ENCODE results near the gene CNTNAP2.

CNTNAP2 gene

DNA sequence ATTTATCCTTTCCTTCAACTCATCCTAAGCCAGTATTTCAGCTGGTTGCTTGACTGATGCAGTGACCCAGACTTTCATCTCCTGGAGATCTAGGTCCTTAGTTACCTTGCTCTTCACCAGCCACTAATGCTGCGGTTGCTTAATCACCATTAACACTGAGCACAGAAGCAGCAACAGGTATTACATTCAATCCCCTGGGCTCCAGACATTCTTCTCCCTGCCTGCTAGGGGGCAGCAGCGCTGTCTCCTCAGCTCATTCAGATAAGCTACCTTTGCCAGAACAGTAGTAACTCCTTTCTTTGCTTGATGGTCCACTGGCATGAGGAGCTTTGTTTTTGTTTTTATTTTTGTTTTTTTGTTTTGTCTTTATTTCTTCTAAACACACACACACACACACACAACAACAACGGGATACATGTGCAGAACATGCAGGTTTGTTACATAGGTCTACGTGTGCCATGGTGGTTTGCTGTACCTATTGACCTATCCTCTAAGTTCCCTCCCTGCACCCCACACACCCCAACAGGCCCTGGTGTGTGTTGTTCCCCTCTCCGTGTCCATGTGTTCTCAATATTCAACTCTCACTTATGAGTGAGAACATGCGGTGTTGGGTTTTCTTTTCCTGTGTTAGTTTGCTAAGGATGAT lies 1430.8 kb downstream of the CNTNAP2 start:
- TF ChIP-seq, protein P1, sequence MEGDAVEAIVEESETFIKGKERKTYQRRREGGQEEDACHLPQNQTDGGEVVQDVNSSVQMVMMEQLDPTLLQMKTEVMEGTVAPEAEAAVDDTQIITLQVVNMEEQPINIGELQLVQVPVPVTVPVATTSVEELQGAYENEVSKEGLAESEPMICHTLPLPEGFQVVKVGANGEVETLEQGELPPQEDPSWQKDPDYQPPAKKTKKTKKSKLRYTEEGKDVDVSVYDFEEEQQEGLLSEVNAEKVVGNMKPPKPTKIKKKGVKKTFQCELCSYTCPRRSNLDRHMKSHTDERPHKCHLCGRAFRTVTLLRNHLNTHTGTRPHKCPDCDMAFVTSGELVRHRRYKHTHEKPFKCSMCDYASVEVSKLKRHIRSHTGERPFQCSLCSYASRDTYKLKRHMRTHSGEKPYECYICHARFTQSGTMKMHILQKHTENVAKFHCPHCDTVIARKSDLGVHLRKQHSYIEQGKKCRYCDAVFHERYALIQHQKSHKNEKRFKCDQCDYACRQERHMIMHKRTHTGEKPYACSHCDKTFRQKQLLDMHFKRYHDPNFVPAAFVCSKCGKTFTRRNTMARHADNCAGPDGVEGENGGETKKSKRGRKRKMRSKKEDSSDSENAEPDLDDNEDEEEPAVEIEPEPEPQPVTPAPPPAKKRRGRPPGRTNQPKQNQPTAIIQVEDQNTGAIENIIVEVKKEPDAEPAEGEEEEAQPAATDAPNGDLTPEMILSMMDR (IDR thresholded peaks at IDR 0.05): no peak
- no peak overlapping the region for H3K4me3 ChIP-seq
- DNase-seq (ENCODE audit: low spot score): no peak
- H3K27ac ChIP-seq: no peak overlapping the region

DNA sequence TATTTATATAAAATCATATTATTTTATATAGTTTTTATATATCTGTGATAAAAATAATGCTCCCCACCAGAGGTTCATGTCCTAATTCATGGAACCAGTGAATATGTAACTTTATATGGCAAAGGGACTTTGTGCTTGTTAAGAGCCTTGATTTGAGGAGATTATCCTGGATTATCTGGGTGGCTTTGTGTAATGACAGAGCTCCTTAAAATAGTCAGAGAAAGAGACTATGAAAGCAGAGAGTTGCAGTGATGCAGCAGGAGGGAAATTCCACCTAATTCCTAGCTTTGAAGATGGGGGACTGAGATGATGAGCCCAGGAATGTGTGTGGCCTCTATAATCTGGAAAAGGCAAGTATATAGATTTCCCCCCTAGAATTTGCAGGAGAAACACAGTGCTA lies 1439.7 kb downstream of the CNTNAP2 start:
- TF ChIP-seq, protein P1 (IDR thresholded peaks at IDR 0.05): no peak
- DNase-seq (ENCODE audit: low spot score): no peak
- Histone ChIP-seq H3K27ac (no peak overlapping the region), H3K4me3 (no peak overlapping the region)

DNA sequence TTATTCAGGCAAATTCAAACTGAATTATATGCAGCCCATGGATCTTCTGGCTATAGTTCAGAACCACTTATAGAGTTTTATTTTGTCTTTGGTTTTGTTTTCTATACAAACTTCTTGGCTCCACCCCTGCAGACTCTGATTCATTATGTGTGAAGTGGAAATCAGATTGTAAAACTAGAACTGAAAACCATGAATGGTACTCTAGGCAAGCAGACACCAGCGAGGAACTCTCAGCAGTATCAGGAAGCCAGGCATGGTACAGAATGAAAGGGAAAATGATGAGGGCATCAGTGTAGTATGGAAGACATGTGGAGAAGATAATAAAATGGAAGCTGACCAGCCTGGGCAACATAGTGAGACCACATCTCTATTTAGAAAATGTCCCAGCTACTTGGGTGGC lies 1447.1 kb downstream of the CNTNAP2 start:
- TF ChIP-seq, protein P1 (IDR thresholded peaks at IDR 0.05): no peak
- H3K27ac ChIP-seq: no peak overlapping the region
- no peak overlapping the region for H3K4me3 ChIP-seq
- DNase-seq (ENCODE audit: low spot score): no peak

DNA sequence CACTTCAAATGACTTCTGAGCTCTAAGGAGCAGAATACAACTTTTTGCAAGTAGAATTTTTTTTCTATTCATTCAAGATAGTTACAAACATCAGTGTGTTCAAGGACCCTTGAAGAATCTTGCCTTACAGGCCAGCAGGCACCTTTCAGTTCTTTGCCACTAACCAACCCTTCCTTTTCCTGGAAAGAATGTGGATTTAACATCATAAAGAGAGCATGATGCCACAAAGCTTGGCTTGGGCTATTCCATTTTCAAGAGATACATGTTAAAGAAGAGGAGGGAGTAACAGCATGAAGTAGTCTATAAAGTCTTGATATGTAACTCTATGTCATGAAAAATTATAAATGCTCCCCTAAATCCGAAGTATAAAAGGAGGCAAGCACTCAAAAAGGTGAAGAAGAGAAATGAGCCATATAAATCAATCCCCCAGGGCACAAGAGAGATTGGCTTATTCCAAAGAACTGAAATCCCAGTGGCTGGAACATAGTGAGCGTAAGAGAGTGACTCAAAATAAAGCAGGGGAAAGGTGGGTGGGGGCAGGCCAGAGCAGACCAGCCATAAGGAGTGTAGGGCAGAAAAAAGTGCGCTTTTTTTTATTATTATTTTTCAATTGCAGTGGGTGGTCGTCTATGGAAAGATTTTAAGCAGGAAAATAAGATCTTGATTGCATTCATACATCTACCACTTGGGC lies 1448.3 kb downstream of the CNTNAP2 start:
- no peak overlapping the region for H3K27ac ChIP-seq
- no peak for DNase-seq (ENCODE audit: low spot score)
- TF ChIP-seq, protein P1 (IDR thresholded peaks at IDR 0.05): no peak
- no peak overlapping the region for H3K4me3 ChIP-seq

DNA sequence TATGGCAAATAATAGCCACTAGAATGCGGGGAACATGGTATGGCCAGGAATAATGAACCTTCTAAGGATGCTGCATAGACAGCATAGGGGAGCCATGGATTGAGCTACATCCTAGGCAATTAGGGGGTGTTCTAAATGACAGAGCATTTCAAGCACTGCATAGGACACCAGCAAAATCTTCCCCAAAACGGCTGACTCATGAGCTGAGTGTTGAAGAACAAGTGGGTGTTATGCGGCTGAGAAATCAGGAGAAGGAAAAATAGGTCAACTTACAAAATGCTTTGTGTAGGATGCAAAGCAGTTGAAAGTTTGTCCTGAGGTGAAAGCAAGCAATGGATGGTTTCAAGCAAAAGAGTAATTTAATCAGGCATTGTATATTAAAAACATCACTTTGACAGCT lies 1450.4 kb downstream of the CNTNAP2 start:
- H3K27ac ChIP-seq: no peak overlapping the region
- no peak overlapping the region for H3K4me3 ChIP-seq
- TF ChIP-seq, protein P1 (IDR thresholded peaks at IDR 0.05): no peak
- DNase-seq (ENCODE audit: low spot score): no peak

DNA sequence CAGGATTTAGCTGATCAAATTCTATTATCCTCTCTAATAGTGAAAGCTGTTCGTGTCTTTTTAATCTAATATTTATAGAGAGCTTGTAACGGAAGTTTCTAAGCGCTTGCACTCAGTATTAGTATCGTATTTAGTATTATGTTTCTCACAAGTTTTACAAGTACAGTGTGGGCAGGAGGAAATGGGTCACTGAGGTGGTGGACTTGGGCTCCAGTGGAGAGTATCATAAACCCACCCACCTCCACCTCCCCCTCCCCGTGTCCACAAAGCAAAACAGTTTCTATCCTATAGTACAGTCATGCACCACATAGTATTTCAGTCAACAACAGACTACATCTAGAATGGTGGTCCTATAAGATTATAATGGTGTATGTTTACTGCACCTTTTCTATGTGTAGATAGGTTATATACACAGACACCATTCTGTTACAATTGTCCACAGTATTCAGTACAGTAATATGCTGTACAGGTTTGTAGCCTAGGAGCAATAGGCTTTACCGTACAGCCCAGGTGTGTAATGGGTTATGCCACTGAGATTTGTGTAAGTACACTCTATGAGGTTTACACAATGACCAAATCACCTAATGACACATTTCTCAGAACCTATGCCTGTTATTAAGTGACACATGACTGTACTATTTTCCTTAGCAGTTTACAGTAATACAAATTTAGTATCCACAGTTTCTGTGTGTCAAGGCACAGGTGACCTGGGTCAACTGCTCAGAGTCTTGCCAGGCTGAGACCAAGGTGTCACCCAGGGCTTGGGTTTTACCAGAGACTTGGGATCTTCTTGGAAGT lies 1452.7 kb downstream of the CNTNAP2 start:
- DNase-seq (ENCODE audit: low spot score): no peak
- H3K4me3 ChIP-seq: no peak overlapping the region
- TF ChIP-seq, protein P1 (IDR thresholded peaks at IDR 0.05): no peak

More for the DNA sequence above, 1452.7 kb downstream of the CNTNAP2 start:
- no peak overlapping the region for H3K27ac ChIP-seq

Measured in coronary artery (tissue), 2 donors.